Activated B cell treated with CpG ODN at 0.5 μM for 24 hours (primary cell): Measurements from ENCODE around the gene SPATS2. TPM values are rescaled to one million over a fixed set of nuclear protein-coding genes. Genes with fewer than 3 reads are reported as not detected.

Source experiments
- ATAC-seq: fragments of 200-7000 bp; cut with Tn5 transposase; one replicate; pipeline ENCODE4 v1.10.0; 2021; ENCODE audit warnings: low read depth, mild to moderate bottlenecking, moderate library complexity
- CTCF ChIA-PET: fragments of 350-600 bp; sonication (Branson Sonifier 250); formaldehyde crosslinking; loops from one replicate; lab custom pipeline; 2021; ENCODE audit warnings: antibody characterized with exemption; lab: Charles Lee
- POLR2A ChIA-PET: fragments of 350-600 bp; sonication (Branson Sonifier 250); formaldehyde crosslinking; loops from one replicate; lab custom pipeline; 2021; ENCODE audit warnings: antibody characterized with exemption; lab: Charles Lee
- DNase-seq: peaks from one replicate; pipeline ENCODE4 v3.0.0; 2022
- H3K27ac Mint-ChIP-seq: one replicate; pipeline ENCODE4 v1.8.0; 2020; ENCODE audit warnings: mixed read lengths
- H3K27me3 Mint-ChIP-seq: one replicate; pipeline ENCODE4 v1.8.0; 2021; ENCODE audit warnings: mixed read lengths
- H3K36me3 Mint-ChIP-seq: one replicate; pipeline ENCODE4 v1.8.0; 2021; ENCODE audit warnings: low read depth, mixed read lengths
- H3K4me1 Mint-ChIP-seq: one replicate; pipeline ENCODE4 v1.8.0; 2021; ENCODE audit warnings: mixed read lengths
- H3K4me3 Mint-ChIP-seq: one replicate; pipeline ENCODE4 v1.8.0; 2020; ENCODE audit warnings: mild to moderate bottlenecking, mixed read lengths
- H3K9me3 Mint-ChIP-seq: one replicate; pipeline ENCODE4 v1.8.0; 2020; ENCODE audit warnings: mixed read lengths
- intact Hi-C: fragments of 100-400 bp; cut with micrococcal nuclease; formaldehyde crosslinking; loops from one replicate; pipeline ENCODE4 v1.15.1; 2024
- total RNA-seq: library from RNA; stranded (reverse); gene quantifications from 2 replicates; pipeline ENCODE4 v1.2.3, GENCODE V29; 2022
- TF ChIP-seq, protein P1 (sequence below): fragments of 200-600 bp; IDR thresholded peaks from one replicate; pipeline ENCODE4 v1.8.0; 2022; ENCODE audit warnings: antibody characterized with exemption, mild to moderate bottlenecking

SPATS2 gene
- total RNA-seq, 1 donor from 2014 or later, result 18.9 TPM

DNA sequence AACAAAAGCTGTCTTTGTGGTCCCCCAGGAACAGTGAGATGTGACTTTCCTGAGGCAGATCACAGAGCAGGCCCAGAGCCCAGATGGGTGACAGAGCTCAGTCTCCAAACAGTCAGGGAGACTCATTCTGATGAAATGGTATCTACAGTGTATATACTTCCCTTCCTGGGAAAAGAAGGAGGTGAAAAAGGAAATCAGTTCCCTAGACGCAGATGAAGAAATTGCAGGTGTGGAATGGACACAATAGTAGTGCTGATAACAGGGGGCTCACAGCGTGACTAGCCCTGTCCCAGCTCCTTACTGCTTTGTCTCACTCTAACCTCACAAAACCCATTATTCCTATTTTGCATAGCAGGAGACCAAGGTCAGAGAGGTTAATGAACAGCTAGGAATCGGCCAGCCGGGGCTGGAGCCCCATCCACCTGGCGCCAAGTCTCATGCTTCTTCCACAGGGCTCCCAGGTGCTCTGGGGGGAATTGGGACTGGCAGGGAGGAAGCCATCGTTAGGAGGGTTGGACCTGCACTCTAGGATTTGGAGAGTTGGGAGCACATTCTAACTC is 183.5 kb downstream of the SPATS2 start:
- no peak overlapping the region for H3K27ac Mint-ChIP-seq
- intact Hi-C loops, result loop anchor here (5.0 kb wide), 1 partner anchor 157 kb away; the partner anchor contains the start of gene FMNL3

DNA sequence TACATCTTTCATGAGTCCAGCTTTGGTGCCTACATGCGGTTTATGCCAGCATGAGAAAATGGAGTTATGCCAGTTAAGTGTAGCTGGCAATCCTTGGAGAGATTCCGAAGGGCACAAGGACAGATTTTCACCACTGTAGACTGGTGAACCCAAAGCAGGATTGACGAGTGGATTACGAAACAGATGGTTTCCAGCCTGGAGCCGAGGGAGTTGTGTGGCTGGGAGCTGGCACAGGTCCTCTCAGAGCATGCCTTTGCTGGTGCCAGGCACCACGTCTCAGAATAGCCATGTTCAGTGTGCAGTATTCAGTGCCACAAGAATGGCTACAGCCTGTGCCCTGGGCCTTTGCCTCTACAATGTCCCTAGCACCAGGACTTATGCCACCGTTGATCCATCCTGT is 184.8 kb downstream of the SPATS2 start:
- intact Hi-C loops, result loop anchor here (5.0 kb wide), 1 partner anchor 155 kb away; the partner anchor contains the start of gene FMNL3
- no peak for DNase-seq
- H3K9me3 Mint-ChIP-seq, result no peaks in the 10 kb centered on the region
- no peak overlapping the region for H3K4me3 Mint-ChIP-seq
- peaks cover 24% of the 10 kb centered on the region for H3K27me3 Mint-ChIP-seq
- H3K4me1 Mint-ChIP-seq, result peaks cover 10% of the 10 kb centered on the region
- ChIA-PET CTCF (interaction anchor here (1.6 to 2.2 kb wide), 3 partner anchors 38 to 226 kb away, joined by 4 to 6 read pairs (median 5); no protein-coding TSS in a partner anchor), POLR2A (interaction anchor here (0.9 kb wide), 1 partner anchor 15 kb away, joined by 3 read pairs; no protein-coding TSS in a partner anchor)
- no peak overlapping the region for H3K27ac Mint-ChIP-seq
- TF ChIP-seq, protein P1, sequence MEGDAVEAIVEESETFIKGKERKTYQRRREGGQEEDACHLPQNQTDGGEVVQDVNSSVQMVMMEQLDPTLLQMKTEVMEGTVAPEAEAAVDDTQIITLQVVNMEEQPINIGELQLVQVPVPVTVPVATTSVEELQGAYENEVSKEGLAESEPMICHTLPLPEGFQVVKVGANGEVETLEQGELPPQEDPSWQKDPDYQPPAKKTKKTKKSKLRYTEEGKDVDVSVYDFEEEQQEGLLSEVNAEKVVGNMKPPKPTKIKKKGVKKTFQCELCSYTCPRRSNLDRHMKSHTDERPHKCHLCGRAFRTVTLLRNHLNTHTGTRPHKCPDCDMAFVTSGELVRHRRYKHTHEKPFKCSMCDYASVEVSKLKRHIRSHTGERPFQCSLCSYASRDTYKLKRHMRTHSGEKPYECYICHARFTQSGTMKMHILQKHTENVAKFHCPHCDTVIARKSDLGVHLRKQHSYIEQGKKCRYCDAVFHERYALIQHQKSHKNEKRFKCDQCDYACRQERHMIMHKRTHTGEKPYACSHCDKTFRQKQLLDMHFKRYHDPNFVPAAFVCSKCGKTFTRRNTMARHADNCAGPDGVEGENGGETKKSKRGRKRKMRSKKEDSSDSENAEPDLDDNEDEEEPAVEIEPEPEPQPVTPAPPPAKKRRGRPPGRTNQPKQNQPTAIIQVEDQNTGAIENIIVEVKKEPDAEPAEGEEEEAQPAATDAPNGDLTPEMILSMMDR, result no peak
- peaks cover 11% of the 10 kb centered on the region for H3K36me3 Mint-ChIP-seq
- ATAC-seq, result no peak

More for the DNA sequence above, 183.5 kb downstream of the SPATS2 start:
- TF ChIP-seq, protein P1, result no peak
- ChIA-PET CTCF (interaction anchor here (1.1 to 1.6 kb wide), 2 partner anchors 192 kb away, joined by 3 to 4 read pairs; no protein-coding TSS in a partner anchor), POLR2A (no interaction called here)
- Mint-ChIP-seq H3K4me3 (no peak overlapping the region), H3K27me3 (peaks cover 29% of the 10 kb centered on the region), H3K4me1 (peaks cover 10% of the 10 kb centered on the region), H3K36me3 (no peaks in the 10 kb centered on the region), H3K9me3 (no peaks in the 10 kb centered on the region)
- DNase-seq (no peak), ATAC-seq (no peak)

DNA sequence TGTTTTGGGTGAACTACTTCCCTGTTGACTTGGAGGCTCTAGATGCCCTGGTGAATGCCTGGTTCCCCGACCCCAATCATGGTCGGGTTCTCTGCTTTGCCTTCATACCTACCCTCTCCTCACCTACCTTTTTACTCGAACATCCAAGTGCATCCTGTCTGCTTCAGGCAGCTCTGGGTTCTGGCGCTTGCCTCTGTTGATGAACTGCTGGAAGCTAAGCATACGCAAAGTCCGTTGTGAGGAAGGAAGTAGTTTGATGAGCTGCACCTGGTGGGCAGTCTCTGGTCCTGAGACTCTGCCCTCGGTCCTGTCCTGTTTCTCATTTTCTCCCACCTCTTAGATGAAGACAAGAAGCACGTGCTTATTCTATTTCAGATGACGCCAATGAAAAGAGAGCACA is 185.2 kb downstream of the SPATS2 start:
- peaks cover 10% of the 10 kb centered on the region for H3K4me1 Mint-ChIP-seq
- ATAC-seq, result no peak
- H3K27me3 Mint-ChIP-seq, result peaks cover 20% of the 10 kb centered on the region
- TF ChIP-seq, protein P1, result no peak
- no peak for DNase-seq
- CTCF ChIA-PET, result interaction anchor here (1.0 to 2.2 kb wide), 6 partner anchors 17 to 226 kb away, joined by 4 to 11 read pairs (median 4); partner anchors contain the start of gene TMBIM6
- no peaks in the 10 kb centered on the region for H3K9me3 Mint-ChIP-seq
- no peak overlapping the region for H3K4me3 Mint-ChIP-seq
- intact Hi-C loops, result loop anchor here (5.0 kb wide), 1 partner anchor 155 kb away; the partner anchor contains the start of gene FMNL3
- POLR2A ChIA-PET, result interaction anchor here (0.6 to 0.9 kb wide), 2 partner anchors 15 to 24 kb away, joined by 3 to 4 read pairs; no protein-coding TSS in a partner anchor
- H3K36me3 Mint-ChIP-seq, result peaks cover 11% of the 10 kb centered on the region
- no peak overlapping the region for H3K27ac Mint-ChIP-seq

DNA sequence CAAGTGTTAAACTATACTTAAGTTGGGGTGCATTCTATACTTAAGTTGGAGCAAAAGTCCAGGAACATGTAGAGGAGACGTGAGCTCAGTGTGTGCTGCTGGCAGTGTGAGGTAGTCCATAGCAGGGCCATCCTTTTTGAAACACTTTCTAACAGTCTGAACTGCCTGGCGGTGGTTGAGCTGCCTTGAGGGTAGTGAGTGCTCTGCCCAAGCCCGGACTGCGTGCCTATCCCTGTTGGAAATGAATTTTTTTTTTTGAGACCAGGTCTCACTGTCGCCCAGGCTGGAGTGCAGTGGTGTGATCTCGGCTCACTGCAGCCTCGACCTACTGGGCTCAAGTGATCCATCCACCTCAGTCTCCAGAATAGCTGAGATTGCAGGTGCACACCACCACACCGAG is 185.6 kb downstream of the SPATS2 start:
- Mint-ChIP-seq H3K4me1 (peaks cover 10% of the 10 kb centered on the region), H3K27me3 (peaks cover 20% of the 10 kb centered on the region), H3K9me3 (no peaks in the 10 kb centered on the region), H3K4me3 (no peak overlapping the region), H3K36me3 (peaks cover 11% of the 10 kb centered on the region), H3K27ac (no peak overlapping the region)
- ChIA-PET POLR2A (interaction anchor here (0.6 to 2.3 kb wide), 3 partner anchors 15 to 25 kb away, joined by 3 to 11 read pairs (median 4); no protein-coding TSS in a partner anchor), CTCF (interaction anchor here (0.9 to 2.2 kb wide), 8 partner anchors 12 to 225 kb away, joined by 3 to 11 read pairs (median 4); partner anchors contain the start of genes PRPF40B and TMBIM6)
- TF ChIP-seq, protein P1, result no peak
- intact Hi-C loops, result loop anchor here (1.0 to 5.0 kb wide), 2 partner anchors 70 to 154 kb away; partner anchors contain the start of genes FMNL3 and PRPF40B
- no peak for DNase-seq
- ATAC-seq, result no peak
